ENCODE measurements around the gene FRA10AC1. TPM values are rescaled to one million over a fixed set of nuclear protein-coding genes. Genes with fewer than 3 reads are reported as not detected.

Gene FRA10AC1
- total RNA-seq, 2 donors from 2014 or later: 20.0 to 23.7 TPM

DNA sequence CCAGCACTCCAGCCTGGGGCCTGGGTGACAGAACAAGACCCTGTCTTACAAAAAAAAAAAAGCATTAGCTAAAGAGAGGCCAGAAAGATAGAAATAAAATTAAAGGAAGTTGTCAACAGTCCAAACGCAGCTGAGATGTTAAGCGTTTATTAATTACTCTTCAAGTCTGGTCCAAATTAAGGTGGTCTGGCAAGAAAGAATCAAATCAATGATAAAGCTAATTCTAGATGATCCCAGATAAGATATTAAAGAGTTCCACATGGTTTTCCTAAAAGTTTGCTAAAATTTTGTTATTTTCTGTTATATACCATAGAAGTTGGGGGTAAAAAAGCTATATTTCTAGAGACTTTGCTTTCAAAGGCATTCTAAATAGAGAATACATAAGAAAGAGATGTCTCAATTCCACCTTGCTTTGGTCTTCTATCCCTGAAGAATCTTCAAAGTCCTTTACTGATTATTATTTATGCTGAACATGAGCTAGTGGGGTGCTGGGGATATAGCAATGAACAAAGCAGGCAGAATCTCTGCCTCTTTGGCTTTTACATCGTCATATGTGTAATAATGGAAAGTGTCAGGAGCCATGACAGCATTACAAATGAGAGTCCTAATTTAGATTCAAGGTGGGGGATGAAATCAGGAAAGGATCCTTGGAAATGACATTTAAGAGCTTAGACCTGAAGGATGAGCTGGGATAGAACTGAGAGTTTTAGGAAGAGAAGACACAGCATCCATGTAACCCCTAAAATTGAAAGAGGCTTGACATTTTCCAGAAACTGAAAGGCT lies 23.4 kb downstream of the FRA10AC1 start:
- H3K27ac ChIP-seq: no peak overlapping the region
- H3K27me3 ChIP-seq: no peaks in the 10 kb centered on the region
- intact Hi-C loops (cut with DNase I): loop anchor here (10.0 kb wide), 1 partner anchor 124 kb away; no protein-coding TSS in a partner anchor
- H3K4me1 ChIP-seq: no peaks in the 10 kb centered on the region
- TF ChIP-seq, protein P1, sequence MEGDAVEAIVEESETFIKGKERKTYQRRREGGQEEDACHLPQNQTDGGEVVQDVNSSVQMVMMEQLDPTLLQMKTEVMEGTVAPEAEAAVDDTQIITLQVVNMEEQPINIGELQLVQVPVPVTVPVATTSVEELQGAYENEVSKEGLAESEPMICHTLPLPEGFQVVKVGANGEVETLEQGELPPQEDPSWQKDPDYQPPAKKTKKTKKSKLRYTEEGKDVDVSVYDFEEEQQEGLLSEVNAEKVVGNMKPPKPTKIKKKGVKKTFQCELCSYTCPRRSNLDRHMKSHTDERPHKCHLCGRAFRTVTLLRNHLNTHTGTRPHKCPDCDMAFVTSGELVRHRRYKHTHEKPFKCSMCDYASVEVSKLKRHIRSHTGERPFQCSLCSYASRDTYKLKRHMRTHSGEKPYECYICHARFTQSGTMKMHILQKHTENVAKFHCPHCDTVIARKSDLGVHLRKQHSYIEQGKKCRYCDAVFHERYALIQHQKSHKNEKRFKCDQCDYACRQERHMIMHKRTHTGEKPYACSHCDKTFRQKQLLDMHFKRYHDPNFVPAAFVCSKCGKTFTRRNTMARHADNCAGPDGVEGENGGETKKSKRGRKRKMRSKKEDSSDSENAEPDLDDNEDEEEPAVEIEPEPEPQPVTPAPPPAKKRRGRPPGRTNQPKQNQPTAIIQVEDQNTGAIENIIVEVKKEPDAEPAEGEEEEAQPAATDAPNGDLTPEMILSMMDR (IDR thresholded peaks at IDR 0.05): no peak
- no peak for TF ChIP-seq POLR2A (IDR thresholded peaks at IDR 0.05)
- H3K4me3 ChIP-seq: no peak overlapping the region
- no peaks in the 10 kb centered on the region for H3K9me3 ChIP-seq
- ATAC-seq (no peak), DNase-seq (no peak)
- WGBS, 2 donors: 80 to 88% methylated on average over 3 of the region's 3 CpGs
- peaks cover 0 to 4% of the 10 kb centered on the region in 2 donors for H3K36me3 ChIP-seq (replicated peaks in 1 of 2; ENCODE audit: insufficient read depth in 1 of 2, low read depth in 2 of 2)

DNA sequence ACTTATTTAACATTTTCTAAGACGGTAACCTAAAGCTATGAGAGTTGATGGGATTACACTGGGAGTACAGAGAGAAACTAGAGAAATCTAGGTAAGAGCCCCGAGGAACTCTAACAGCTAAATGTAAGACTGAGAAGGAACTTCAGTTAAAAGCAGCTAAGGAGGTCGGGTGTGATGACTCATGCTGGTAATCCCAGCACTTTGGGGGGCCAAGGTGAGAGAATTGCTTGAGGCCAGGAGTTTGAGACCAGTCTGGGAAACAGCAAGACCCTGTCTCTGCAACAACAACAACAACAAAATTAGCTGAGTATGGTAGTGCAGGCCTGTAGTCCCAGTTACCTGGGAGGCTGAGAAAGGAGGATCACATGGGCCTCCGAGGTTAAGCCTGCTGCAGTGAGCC lies 24.0 kb downstream of the FRA10AC1 start:
- WGBS, 2 donors: 86 to 91% methylated on average over 4 of the region's 4 CpGs
- no peak overlapping the region for H3K4me3 ChIP-seq
- no peak for TF ChIP-seq POLR2A (IDR thresholded peaks at IDR 0.05)
- TF ChIP-seq, protein P1 (IDR thresholded peaks at IDR 0.05): no peak
- H3K36me3 ChIP-seq (replicated peaks in 1 of 2; ENCODE audit: insufficient read depth in 1 of 2, low read depth in 2 of 2): peaks cover 0 to 4% of the 10 kb centered on the region in 2 donors
- no peaks in the 10 kb centered on the region for H3K4me1 ChIP-seq
- H3K9me3 ChIP-seq: no peaks in the 10 kb centered on the region
- no peak for ATAC-seq
- no peaks in the 10 kb centered on the region for H3K27me3 ChIP-seq
- DNase-seq: no peak
- no peak overlapping the region for H3K27ac ChIP-seq
- intact Hi-C loops (cut with DNase I): loop anchor here (10.0 kb wide), 1 partner anchor 124 kb away; no protein-coding TSS in a partner anchor

DNA sequence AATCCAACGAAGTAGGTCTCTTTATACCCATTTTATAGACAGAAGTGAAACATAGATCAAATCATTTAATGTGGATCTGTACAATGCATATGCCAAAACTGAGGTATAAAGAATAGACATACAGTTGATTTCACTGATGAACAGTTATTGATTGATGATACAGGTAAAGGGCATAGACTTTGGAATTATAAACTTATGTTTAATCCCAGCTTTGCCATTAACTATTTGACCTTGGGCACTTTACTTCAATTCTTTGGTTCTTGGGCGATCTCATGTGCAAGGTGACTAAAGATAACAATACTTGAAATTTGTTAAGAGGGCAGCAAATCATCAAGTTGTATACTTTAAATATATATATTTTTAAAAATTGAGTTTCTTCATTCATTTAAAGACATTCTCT lies 28.6 kb downstream of the FRA10AC1 start:
- ATAC-seq (no peak), DNase-seq (no peak)
- Histone ChIP-seq H3K9me3 (no peaks in the 10 kb centered on the region), H3K4me3 (no peak overlapping the region), H3K36me3 (replicated peaks in 1 of 2; ENCODE audit: insufficient read depth in 1 of 2, low read depth in 2 of 2) (peaks cover 7 to 8% of the 10 kb centered on the region in 2 donors), H3K27me3 (no peaks in the 10 kb centered on the region), H3K4me1 (peaks cover 10% of the 10 kb centered on the region), H3K27ac (no peak overlapping the region)
- TF ChIP-seq, protein P1 (IDR thresholded peaks at IDR 0.05): no peak
- TF ChIP-seq POLR2A (IDR thresholded peaks at IDR 0.05): no peak
- intact Hi-C loops (cut with DNase I): loop anchor here (10.0 kb wide), 1 partner anchor 119 kb away; no protein-coding TSS in a partner anchor
- WGBS, 2 donors: 70 to 71% methylated on average over 2 of the region's 2 CpGs

DNA sequence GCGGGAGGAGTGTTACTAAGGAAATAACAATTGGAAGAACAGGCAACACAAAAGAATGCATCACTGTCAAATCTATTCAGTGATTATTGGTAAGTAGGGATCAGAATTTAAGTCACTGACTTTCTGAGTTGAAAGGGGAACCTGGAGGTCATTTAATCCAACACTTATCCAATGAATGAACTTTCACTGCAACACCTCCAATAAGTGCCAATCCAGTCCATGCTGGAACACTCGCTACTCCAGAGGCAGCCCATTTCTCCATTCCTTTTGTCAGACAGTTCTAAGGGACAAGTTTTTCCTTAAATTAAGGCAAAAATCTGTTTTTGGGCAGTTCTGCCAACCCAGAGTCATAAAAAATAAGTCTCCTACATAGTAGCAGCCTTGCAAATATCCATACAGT lies 29.5 kb downstream of the FRA10AC1 start:
- peaks cover 10% of the 10 kb centered on the region for H3K4me1 ChIP-seq
- no peaks in the 10 kb centered on the region for H3K9me3 ChIP-seq
- peaks cover 7 to 8% of the 10 kb centered on the region in 2 donors for H3K36me3 ChIP-seq (replicated peaks in 1 of 2; ENCODE audit: insufficient read depth in 1 of 2, low read depth in 2 of 2)
- no peak for TF ChIP-seq POLR2A (IDR thresholded peaks at IDR 0.05)
- TF ChIP-seq, protein P1 (IDR thresholded peaks at IDR 0.05): no peak
- ATAC-seq (no peak), DNase-seq (no peak)
- WGBS, 2 donors: 96% methylated on average over 2 of the region's 2 CpGs
- H3K27ac ChIP-seq: no peak overlapping the region
- intact Hi-C loops (cut with DNase I): loop anchor here (10.0 kb wide), 1 partner anchor 118 kb away; no protein-coding TSS in a partner anchor
- no peaks in the 10 kb centered on the region for H3K27me3 ChIP-seq
- no peak overlapping the region for H3K4me3 ChIP-seq

All from body of pancreas (tissue), 4 donors.